NCI-H1694 treated with DMSO at 0.1 percent for 48 hours (cell line): ENCODE data around the gene GOLGA6C.
A peak's percentile ranks its signal among the peaks of the same experiment; 100 is the strongest.
"Not testable (repeated sequence)": the region's sequence is repeated elsewhere in the genome, so short reads cannot be mapped to it uniquely, and the experiment has no call there.

Experiments
- DNase-seq: peaks from one replicate; lab custom pipeline; 2025; lab: John Stamatoyannopoulos, UW

Gene GOLGA6C

GRCh38 chr15:75258620-75259343 lies 648 bp downstream of the GOLGA6C start:
- not testable (repeated sequence) for DNase-seq

GRCh38 chr15:75259873-75260272 lies 1.7 kb downstream of the GOLGA6C start:
- not testable (repeated sequence) for DNase-seq

GRCh38 chr15:75273751-75274359 lies 15.7 kb downstream of the GOLGA6C start:
- DNase-seq: not testable (repeated sequence)

GRCh38 chr15:75274509-75275107 lies 16.5 kb downstream of the GOLGA6C start:
- not testable (repeated sequence) for DNase-seq

- not testable (repeated sequence) for DNase-seq
These were observed 17.5 kb downstream of the GOLGA6C start for GRCh38 chr15:75275617-75276016.

GRCh38 chr15:75278497-75278896 lies 20.4 kb downstream of the GOLGA6C start:
- not testable (repeated sequence) for DNase-seq

GRCh38 chr15:75282572-75282971 lies 24.4 kb downstream of the GOLGA6C start, which contains the start of gene GOLGA6D:
Gene GOLGA6D (plus strand): TSS chr15:75282835. CDS start chr15:75282876, 41 bp downstream.
- not testable (repeated sequence) for DNase-seq

GRCh38 chr15:75284152-75284551 lies 26.0 kb downstream of the GOLGA6C start:
- DNase-seq: not testable (repeated sequence)

- not testable (repeated sequence) for DNase-seq
These were observed 35.5 kb downstream of the GOLGA6C start for GRCh38 chr15:75293660-75294059.

GRCh38 chr15:75298541-75299310 lies 40.6 kb downstream of the GOLGA6C start:
- not testable (repeated sequence) for DNase-seq

- not testable (repeated sequence) for DNase-seq
These were observed 41.2 kb downstream of the GOLGA6C start for GRCh38 chr15:75299311-75299688.

- not testable (repeated sequence) for DNase-seq
These were observed 41.9 kb downstream of the GOLGA6C start for GRCh38 chr15:75300026-75300425.

- DNase-seq: no peak
These were observed 44.2 kb downstream of the GOLGA6C start for GRCh38 chr15:75302318-75302717.

- DNase-seq: not testable (repeated sequence)
These were observed 44.6 kb downstream of the GOLGA6C start for GRCh38 chr15:75302753-75303152.

GRCh38 chr15:75306188-75306587 lies 48.1 kb downstream of the GOLGA6C start:
- no peak for DNase-seq

- peak; percentile 31 for DNase-seq
These were observed 49.8 kb downstream of the GOLGA6C start for GRCh38 chr15:75307778-75308390.

GRCh38 chr15:75309711-75310110 lies 51.6 kb downstream of the GOLGA6C start:
- DNase-seq: no peak

GRCh38 chr15:75312548-75312947 lies 54.4 kb downstream of the GOLGA6C start:
- DNase-seq: not testable (repeated sequence)

- DNase-seq: no peak
These were observed 55.1 kb downstream of the GOLGA6C start for GRCh38 chr15:75313116-75313845.

- DNase-seq: no peak
These were observed 56.6 kb downstream of the GOLGA6C start for GRCh38 chr15:75314552-75315290.
